SK-N-SH treated with all-trans-retinoic acid at 6 μM for 48 hours (cell line): ENCODE data around the gene SLC35C1.

Source experiments
- ATAC-seq: fragments of 200-7000 bp; cut with Tn5 transposase; 3 replicates; pipeline ENCODE4 v1.9.1; 2020; ENCODE audit warnings: mild to moderate bottlenecking, moderate library complexity
- ARNTL ChIP-seq: fragments of 450-650 bp; formaldehyde crosslinking; IDR thresholded peaks from 2 replicates; pipeline ENCODE4 v1.5.0; 2020; ENCODE audit warnings: low read depth, mild to moderate bottlenecking, moderate library complexity, borderline replicate concordance
- BACH2 ChIP-seq: fragments of 250-450 bp; sonication (Bioruptor Pico); IDR thresholded peaks from 2 replicates; pipeline ENCODE4 v1.9.0; 2021; ENCODE audit warnings: mild to moderate bottlenecking, borderline replicate concordance
- CSDC2 ChIP-seq: fragments of 250-450 bp; sonication (Bioruptor Pico); IDR thresholded peaks from 2 replicates; pipeline ENCODE4 v1.5.0; 2020; ENCODE audit warnings: mild to moderate bottlenecking, moderate library complexity
- ESRRG ChIP-seq: fragments of 250-450 bp; sonication (Bioruptor Pico); IDR thresholded peaks from 2 replicates; pipeline ENCODE4 v1.6.1; 2021; ENCODE audit warnings: mild to moderate bottlenecking
- GLIS3 ChIP-seq: fragments of 250-450 bp; sonication (Bioruptor Pico); IDR thresholded peaks from 2 replicates; pipeline ENCODE4 v1.5.0; 2020; ENCODE audit warnings: mild to moderate bottlenecking, moderate library complexity
- OSR1 ChIP-seq: fragments of 250-450 bp; sonication (Bioruptor Pico); IDR thresholded peaks from 2 replicates; pipeline ENCODE4 v1.8.0; 2022; ENCODE audit warnings: moderate library complexity, mild to moderate bottlenecking, inconsistent platforms
- PPARA ChIP-seq: fragments of 250-450 bp; sonication (Bioruptor Pico); IDR thresholded peaks from 2 replicates; pipeline ENCODE4 v1.5.0; 2020; ENCODE audit warnings: mild to moderate bottlenecking, borderline replicate concordance
- RARB ChIP-seq: fragments of 250-450 bp; sonication (Bioruptor Pico); IDR thresholded peaks from 2 replicates; pipeline ENCODE4 v1.8.0; 2021; ENCODE audit warnings: mild to moderate bottlenecking, moderate library complexity
- TCF4 ChIP-seq: fragments of 250-450 bp; sonication (Bioruptor Pico); IDR thresholded peaks from 2 replicates; pipeline ENCODE4 v1.8.0; 2021; ENCODE audit warnings: mild to moderate bottlenecking, moderate library complexity, borderline replicate concordance
- TOX ChIP-seq: fragments of 250-450 bp; sonication (Bioruptor Pico); IDR thresholded peaks from 2 replicates; pipeline ENCODE4 v1.8.0; 2021; ENCODE audit warnings: mild to moderate bottlenecking, moderate library complexity, borderline replicate concordance
- ZC3H10 ChIP-seq: fragments of 250-450 bp; sonication (Bioruptor Pico); IDR thresholded peaks from 2 replicates; pipeline ENCODE4 v1.5.1; 2021; ENCODE audit warnings: mild to moderate bottlenecking, moderate library complexity
- ZFP3 ChIP-seq: fragments of 250-450 bp; sonication (Bioruptor Pico); IDR thresholded peaks from 2 replicates; pipeline ENCODE4 v1.5.0; 2020; ENCODE audit warnings: mild to moderate bottlenecking, moderate library complexity
- ZFP30 ChIP-seq: fragments of 450-650 bp; formaldehyde crosslinking; IDR thresholded peaks from 2 replicates; pipeline ENCODE4 v1.5.0; 2022; ENCODE audit warnings: mild to moderate bottlenecking, moderate library complexity
- ZNF565 ChIP-seq: fragments of 450-650 bp; formaldehyde crosslinking; conservative IDR thresholded peaks from 2 replicates; pipeline ENCODE4 v1.5.0; 2020; ENCODE audit warnings: low read depth, mild to moderate bottlenecking, moderate library complexity
- ZNF8 ChIP-seq: fragments of 450-650 bp; formaldehyde crosslinking; IDR thresholded peaks from 2 replicates; pipeline ENCODE4 v1.5.0; 2020; ENCODE audit warnings: mild to moderate bottlenecking, moderate library complexity
- TF ChIP-seq, protein P1 (sequence below): fragments of 250-450 bp; sonication (Bioruptor Pico); IDR thresholded peaks from 2 replicates; pipeline ENCODE4 v1.5.0; 2020; ENCODE audit warnings: mild to moderate bottlenecking, moderate library complexity
- TF ChIP-seq, protein P2 (sequence below): fragments of 250-450 bp; sonication (Bioruptor Pico); IDR thresholded peaks from 2 replicates; pipeline ENCODE4 v1.8.0; 2020; ENCODE audit warnings: mild to moderate bottlenecking, moderate library complexity, borderline replicate concordance
- TF ChIP-seq, protein P3 (sequence below): fragments of 250-450 bp; sonication (Bioruptor Pico); IDR thresholded peaks from 2 replicates; pipeline ENCODE4 v1.5.1; 2020; ENCODE audit warnings: low read depth, mild to moderate bottlenecking, moderate library complexity
- TF ChIP-seq, protein P4 (sequence below): fragments of 250-450 bp; sonication (Bioruptor Pico); IDR thresholded peaks from 2 replicates; pipeline ENCODE4 v1.8.0; 2021; ENCODE audit warnings: low read depth, mild to moderate bottlenecking, moderate library complexity, borderline replicate concordance

SLC35C1 gene

DNA sequence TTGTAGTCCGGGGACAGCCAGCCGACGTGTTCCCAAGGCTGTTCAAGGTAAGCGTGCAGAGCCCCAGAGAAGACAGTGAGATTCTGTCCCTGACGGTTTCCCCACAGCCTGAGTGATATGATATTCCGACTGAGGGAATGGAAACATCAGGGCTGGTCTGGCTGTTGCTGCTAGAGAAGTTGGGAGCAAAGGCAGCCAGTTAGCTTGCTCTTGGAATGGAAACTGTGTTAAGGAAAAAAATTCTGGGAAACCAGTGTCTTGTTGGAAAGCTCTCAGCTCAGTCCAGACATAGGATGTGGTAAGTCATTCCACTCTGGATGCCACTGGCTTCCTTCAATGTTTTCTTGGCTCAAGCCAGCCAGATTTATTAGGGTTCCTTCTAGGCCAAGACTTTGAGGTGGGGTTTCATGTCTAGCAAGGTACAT lies 51.1 kb downstream of the SLC35C1 start:
- ATAC-seq: no peak
- TF ChIP-seq PPARA (no peak), BACH2 (no peak), TCF4 (CRISPR knock-in tag) (no peak), ZFP3 (CRISPR knock-in tag) (no peak), OSR1 (CRISPR knock-in tag) (no peak), RARB (CRISPR knock-in tag) (no peak), ESRRG (CRISPR knock-in tag) (no peak), ZNF565 (CRISPR knock-in tag) (no peak), ARNTL (CRISPR knock-in tag) (no peak), ZFP30 (CRISPR knock-in tag) (no peak), ZNF8 (CRISPR knock-in tag) (no peak), TOX (CRISPR knock-in tag) (no peak), CSDC2 (CRISPR knock-in tag) (no peak), ZC3H10 (no peak)
- TF ChIP-seq, protein P1, sequence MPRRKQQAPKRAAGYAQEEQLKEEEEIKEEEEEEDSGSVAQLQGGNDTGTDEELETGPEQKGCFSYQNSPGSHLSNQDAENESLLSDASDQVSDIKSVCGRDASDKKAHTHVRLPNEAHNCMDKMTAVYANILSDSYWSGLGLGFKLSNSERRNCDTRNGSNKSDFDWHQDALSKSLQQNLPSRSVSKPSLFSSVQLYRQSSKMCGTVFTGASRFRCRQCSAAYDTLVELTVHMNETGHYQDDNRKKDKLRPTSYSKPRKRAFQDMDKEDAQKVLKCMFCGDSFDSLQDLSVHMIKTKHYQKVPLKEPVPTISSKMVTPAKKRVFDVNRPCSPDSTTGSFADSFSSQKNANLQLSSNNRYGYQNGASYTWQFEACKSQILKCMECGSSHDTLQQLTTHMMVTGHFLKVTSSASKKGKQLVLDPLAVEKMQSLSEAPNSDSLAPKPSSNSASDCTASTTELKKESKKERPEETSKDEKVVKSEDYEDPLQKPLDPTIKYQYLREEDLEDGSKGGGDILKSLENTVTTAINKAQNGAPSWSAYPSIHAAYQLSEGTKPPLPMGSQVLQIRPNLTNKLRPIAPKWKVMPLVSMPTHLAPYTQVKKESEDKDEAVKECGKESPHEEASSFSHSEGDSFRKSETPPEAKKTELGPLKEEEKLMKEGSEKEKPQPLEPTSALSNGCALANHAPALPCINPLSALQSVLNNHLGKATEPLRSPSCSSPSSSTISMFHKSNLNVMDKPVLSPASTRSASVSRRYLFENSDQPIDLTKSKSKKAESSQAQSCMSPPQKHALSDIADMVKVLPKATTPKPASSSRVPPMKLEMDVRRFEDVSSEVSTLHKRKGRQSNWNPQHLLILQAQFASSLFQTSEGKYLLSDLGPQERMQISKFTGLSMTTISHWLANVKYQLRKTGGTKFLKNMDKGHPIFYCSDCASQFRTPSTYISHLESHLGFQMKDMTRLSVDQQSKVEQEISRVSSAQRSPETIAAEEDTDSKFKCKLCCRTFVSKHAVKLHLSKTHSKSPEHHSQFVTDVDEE (CRISPR knock-in tag): no peak
- TF ChIP-seq, protein P2, sequence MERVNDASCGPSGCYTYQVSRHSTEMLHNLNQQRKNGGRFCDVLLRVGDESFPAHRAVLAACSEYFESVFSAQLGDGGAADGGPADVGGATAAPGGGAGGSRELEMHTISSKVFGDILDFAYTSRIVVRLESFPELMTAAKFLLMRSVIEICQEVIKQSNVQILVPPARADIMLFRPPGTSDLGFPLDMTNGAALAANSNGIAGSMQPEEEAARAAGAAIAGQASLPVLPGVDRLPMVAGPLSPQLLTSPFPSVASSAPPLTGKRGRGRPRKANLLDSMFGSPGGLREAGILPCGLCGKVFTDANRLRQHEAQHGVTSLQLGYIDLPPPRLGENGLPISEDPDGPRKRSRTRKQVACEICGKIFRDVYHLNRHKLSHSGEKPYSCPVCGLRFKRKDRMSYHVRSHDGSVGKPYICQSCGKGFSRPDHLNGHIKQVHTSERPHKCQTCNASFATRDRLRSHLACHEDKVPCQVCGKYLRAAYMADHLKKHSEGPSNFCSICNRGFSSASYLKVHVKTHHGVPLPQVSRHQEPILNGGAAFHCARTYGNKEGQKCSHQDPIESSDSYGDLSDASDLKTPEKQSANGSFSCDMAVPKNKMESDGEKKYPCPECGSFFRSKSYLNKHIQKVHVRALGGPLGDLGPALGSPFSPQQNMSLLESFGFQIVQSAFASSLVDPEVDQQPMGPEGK (CRISPR knock-in tag): no peak
- TF ChIP-seq, protein P3, sequence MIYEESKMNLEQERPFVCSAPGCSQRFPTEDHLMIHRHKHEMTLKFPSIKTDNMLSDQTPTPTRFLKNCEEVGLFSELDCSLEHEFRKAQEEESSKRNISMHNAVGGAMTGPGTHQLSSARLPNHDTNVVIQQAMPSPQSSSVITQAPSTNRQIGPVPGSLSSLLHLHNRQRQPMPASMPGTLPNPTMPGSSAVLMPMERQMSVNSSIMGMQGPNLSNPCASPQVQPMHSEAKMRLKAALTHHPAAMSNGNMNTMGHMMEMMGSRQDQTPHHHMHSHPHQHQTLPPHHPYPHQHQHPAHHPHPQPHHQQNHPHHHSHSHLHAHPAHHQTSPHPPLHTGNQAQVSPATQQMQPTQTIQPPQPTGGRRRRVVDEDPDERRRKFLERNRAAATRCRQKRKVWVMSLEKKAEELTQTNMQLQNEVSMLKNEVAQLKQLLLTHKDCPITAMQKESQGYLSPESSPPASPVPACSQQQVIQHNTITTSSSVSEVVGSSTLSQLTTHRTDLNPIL: no peak
- TF ChIP-seq, protein P4, sequence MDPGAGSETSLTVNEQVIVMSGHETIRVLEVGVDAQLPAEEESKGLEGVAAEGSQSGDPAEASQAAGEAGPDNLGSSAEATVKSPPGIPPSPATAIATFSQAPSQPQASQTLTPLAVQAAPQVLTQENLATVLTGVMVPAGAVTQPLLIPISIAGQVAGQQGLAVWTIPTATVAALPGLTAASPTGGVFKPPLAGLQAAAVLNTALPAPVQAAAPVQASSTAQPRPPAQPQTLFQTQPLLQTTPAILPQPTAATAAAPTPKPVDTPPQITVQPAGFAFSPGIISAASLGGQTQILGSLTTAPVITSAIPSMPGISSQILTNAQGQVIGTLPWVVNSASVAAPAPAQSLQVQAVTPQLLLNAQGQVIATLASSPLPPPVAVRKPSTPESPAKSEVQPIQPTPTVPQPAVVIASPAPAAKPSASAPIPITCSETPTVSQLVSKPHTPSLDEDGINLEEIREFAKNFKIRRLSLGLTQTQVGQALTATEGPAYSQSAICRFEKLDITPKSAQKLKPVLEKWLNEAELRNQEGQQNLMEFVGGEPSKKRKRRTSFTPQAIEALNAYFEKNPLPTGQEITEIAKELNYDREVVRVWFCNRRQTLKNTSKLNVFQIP: no peak

DNA sequence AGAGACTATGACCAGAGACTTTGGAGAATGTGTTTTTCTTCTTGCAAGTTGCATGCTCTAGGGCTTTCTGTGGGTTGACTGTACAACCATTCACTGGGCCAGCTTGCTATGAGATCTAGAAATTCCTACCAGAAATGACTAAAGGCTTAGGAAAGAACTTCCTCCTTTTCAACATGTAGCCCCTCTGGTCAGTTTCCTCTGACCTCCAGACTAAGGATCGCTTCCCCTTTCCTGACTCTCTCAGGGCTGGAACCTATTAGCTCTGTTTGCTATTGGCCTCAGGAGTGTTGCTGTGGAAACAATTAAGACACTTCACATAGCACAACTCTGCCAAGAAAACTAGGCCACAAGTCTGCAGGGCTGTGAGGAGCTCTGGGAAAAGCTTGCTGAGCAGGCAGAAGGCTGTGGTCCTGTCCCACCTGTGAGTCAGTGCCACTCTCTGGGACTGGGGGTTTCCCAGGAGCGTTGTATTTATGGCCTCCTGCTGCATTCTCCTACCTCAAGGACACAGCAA lies 53.1 kb downstream of the SLC35C1 start:
- TF ChIP-seq GLIS3 (CRISPR knock-in tag): no peak
- TF ChIP-seq ZNF565 (CRISPR knock-in tag): no peak
- no peak for TF ChIP-seq ESRRG (CRISPR knock-in tag)
- TF ChIP-seq, protein P3: no peak
- no peak for TF ChIP-seq ZFP3 (CRISPR knock-in tag)
- no peak for TF ChIP-seq RARB (CRISPR knock-in tag)
- TF ChIP-seq, protein P2 (CRISPR knock-in tag): no peak
- TF ChIP-seq BACH2: no peak
- TF ChIP-seq, all 23 proteins: peak for 0
- peak; percentile 89 for ATAC-seq
